Measurements from ENCODE around the gene TSPEAR. TPM values are rescaled to one million over a fixed set of nuclear protein-coding genes. Genes with fewer than 3 reads are reported as not detected.

TSPEAR gene
- total and polyA plus RNA-seq, 8 donors, result 0.05 to 0.29 (median 0.12) TPM; not detected in 4

DNA sequence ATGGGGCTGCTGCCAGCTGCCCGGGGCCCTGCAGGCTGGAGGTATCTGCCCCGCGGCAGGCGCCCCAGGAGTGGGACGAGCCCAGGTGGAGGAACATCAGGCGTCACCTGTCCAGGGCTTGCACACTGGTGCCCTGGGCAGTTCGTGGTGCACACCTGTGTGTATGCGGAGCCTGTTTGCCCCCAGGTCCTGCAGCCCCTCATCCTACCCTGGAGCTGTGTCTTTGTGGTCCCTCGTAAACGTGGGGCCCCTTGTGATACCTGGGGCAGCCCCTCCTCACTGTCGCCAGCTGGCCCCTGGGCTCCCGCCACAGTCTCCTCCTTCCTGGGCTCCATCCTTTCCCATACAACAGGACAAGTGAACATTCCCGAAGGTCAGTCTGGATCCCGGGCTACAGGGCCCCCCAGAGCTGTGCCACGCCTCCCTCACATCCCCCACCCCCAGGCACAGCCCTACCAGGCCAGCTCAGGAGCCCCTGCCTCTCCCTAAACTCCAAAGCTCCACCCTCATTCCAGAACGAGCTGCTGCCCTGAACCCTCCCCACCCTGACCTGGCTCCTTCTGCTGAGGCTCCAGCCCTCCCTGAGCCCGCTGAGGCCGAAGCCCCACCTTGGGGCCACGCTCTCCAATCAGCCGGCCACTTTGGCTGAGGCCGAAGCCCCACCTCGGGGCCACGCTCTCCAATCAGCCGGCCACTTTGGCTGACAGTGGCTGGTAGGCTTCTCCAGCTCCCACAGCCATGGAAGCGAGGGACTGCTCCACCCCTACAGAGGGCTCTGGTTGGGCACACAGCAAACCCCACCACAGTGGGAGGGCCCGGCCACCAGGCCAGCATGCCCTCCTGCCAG, 47.6 kb upstream of the TSPEAR start:
- no peak overlapping the region for H3K27ac ChIP-seq
- TF ChIP-seq, protein P1, sequence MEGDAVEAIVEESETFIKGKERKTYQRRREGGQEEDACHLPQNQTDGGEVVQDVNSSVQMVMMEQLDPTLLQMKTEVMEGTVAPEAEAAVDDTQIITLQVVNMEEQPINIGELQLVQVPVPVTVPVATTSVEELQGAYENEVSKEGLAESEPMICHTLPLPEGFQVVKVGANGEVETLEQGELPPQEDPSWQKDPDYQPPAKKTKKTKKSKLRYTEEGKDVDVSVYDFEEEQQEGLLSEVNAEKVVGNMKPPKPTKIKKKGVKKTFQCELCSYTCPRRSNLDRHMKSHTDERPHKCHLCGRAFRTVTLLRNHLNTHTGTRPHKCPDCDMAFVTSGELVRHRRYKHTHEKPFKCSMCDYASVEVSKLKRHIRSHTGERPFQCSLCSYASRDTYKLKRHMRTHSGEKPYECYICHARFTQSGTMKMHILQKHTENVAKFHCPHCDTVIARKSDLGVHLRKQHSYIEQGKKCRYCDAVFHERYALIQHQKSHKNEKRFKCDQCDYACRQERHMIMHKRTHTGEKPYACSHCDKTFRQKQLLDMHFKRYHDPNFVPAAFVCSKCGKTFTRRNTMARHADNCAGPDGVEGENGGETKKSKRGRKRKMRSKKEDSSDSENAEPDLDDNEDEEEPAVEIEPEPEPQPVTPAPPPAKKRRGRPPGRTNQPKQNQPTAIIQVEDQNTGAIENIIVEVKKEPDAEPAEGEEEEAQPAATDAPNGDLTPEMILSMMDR (IDR thresholded peaks at IDR 0.05), result no peak
- TF ChIP-seq EP300 (IDR thresholded peaks at IDR 0.05), result no peak
- DNase-seq, result peak in 1 of 2 donors; percentile 17
- peaks cover 0 to 17% (median 0%) of the 10 kb centered on the region in 3 donors for H3K27me3 ChIP-seq
- peaks cover 0 to 9% (median 0%) of the 10 kb centered on the region in 4 donors for H3K9me3 ChIP-seq
- no peaks in the 10 kb centered on the region for H3K4me1 ChIP-seq
- H3K4me3 ChIP-seq, result no peak overlapping the region
- WGBS, 5 donors, result 64 to 69% (median 67%) methylated on average over 3 to 26 of the region's 26 CpGs
- intact Hi-C loops (cut with DNase I; ENCODE audit: low total_unique reads), result no loop called here
- no peaks in the 10 kb centered on the region for H3K36me3 ChIP-seq

DNA sequence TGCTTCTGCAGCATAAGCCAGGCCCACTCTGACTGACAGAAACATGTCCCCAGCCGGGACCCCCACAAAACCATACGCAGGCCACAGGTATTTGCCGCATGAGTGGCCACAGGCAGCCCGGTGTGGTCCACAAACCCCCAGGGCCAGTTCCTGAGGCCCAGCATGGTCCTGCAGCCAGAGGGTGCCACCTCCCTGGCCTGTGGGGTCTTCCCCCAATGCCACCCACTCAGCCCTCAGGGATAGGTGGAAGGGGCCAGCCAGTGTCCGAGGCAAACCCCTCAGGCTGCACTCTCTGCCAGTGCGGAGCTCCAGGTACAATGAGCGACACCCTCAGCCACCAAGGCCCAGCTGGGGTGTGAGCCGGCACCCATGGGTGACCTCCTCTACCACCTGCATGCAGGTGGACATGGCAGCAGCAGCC, 46.8 kb upstream of the TSPEAR start:
- no peak overlapping the region for H3K4me3 ChIP-seq
- no peak for DNase-seq
- H3K9me3 ChIP-seq, result peaks cover 0 to 9% (median 0%) of the 10 kb centered on the region in 4 donors
- intact Hi-C loops (cut with DNase I; ENCODE audit: low total_unique reads), result no loop called here
- peaks cover 0 to 17% (median 0%) of the 10 kb centered on the region in 3 donors for H3K27me3 ChIP-seq
- WGBS, 5 donors, result 89 to 95% (median 93%) methylated on average over 8 of the region's 8 CpGs; no CpG with 5 or more reads in 1 of the 5 donors
- no peak overlapping the region for H3K27ac ChIP-seq
- no peak for TF ChIP-seq EP300 (IDR thresholded peaks at IDR 0.05)
- TF ChIP-seq POLR2AphosphoS5 (IDR thresholded peaks at IDR 0.05), result no peak
- TF ChIP-seq POLR2A (IDR thresholded peaks at IDR 0.05), result no peak
- TF ChIP-seq, protein P1 (IDR thresholded peaks at IDR 0.05), result no peak
- no peaks in the 10 kb centered on the region for H3K4me1 ChIP-seq
- H3K36me3 ChIP-seq, result no peaks in the 10 kb centered on the region

DNA sequence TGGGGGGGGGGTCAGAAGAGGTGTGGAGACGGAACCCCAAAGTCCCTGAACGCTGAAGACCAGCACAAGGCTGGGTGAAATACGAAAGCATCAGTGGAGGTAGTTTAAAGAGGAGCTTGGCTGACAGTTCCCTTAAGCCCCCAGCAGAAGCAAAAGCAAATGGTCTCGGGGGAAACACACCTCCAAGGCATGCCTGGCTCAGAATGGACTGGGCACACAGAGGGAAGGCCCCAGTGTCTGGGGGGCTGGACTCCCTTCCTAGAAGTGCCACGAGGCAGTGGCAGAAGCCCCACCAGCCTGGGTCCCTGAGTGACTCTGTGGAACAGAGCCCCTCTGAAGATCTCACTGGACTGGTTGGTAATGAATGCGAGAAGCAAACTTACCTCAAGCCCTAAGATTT, 46.4 kb upstream of the TSPEAR start:
- TF ChIP-seq, protein P1 (IDR thresholded peaks at IDR 0.05), result no peak
- TF ChIP-seq POLR2A (IDR thresholded peaks at IDR 0.05) (no peak), POLR2AphosphoS5 (IDR thresholded peaks at IDR 0.05) (no peak), EP300 (IDR thresholded peaks at IDR 0.05) (no peak)
- WGBS, 5 donors, result 86 to 89% (median 88%) methylated on average over 6 of the region's 6 CpGs

DNA sequence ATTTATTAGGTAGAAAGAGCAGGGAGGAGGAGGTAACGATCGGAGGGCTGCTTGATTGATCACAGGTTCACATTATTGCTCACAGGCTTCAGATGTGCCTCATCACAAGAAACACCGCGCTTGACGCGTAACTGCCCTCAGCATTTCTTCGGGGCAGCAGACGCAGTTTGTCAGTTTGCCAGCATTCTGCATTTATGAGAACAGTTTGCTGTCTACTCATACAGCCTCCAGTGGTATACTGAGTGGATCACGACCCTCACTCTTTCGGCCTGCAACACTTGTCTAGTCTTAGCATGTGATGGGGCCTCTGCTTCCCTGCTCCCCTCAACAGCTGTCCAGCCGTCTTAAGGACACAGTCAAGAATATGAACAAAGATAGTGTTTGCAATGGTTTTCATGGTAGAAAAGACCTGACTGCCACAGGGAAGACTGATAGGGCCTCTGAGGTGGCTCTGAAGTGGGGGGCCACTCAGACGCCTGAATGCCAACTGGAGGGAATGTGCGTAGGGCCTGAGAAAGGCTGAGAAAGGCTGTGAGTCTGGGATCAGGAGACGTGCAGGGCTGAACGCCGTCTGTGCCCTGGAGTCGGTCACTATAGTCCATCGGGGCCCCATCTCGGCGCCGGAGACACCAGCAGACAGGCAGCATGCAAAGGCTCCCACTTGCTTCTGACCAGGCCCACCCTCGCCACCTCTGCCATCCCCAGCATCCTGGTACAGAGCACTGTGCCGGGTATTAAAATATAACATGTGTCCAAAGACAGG, 45.2 kb upstream of the TSPEAR start:
- Histone ChIP-seq H3K27ac (no peak overlapping the region), H3K36me3 (no peaks in the 10 kb centered on the region), H3K27me3 (peaks cover 0 to 26% (median 0%) of the 10 kb centered on the region in 3 donors), H3K4me3 (no peak overlapping the region), H3K9me3 (peaks cover 0 to 9% (median 0%) of the 10 kb centered on the region in 4 donors), H3K4me1 (no peaks in the 10 kb centered on the region)
- intact Hi-C loops (cut with DNase I; ENCODE audit: low total_unique reads), result no loop called here
- DNase-seq, result no peak
- TF ChIP-seq POLR2AphosphoS5 (IDR thresholded peaks at IDR 0.05) (no peak), EP300 (IDR thresholded peaks at IDR 0.05) (no peak)
- TF ChIP-seq, protein P1 (IDR thresholded peaks at IDR 0.05), result no peak
- 86 to 92% (median 91%) methylated on average over 23 of the region's 23 CpGs for WGBS, 5 donors

More for the DNA sequence above, 46.4 kb upstream of the TSPEAR start:
- Histone ChIP-seq H3K9me3 (peaks cover 0 to 9% (median 0%) of the 10 kb centered on the region in 4 donors), H3K4me1 (no peaks in the 10 kb centered on the region), H3K27me3 (peaks cover 0 to 17% (median 0%) of the 10 kb centered on the region in 3 donors), H3K36me3 (no peaks in the 10 kb centered on the region), H3K4me3 (no peak overlapping the region), H3K27ac (no peak overlapping the region)
- no peak for DNase-seq
- intact Hi-C loops (cut with DNase I; ENCODE audit: low total_unique reads), result no loop called here
